Stomach (tissue), 4 donors: ENCODE data around the gene REXO4.

Experiments used
- CTCF ChIP-seq, 7 experiments: fragments of 450-650 bp in 4 of 7; fragments of 200-600 bp in 3 of 7; sonication (generic) in 3 of 7; IDR thresholded peaks; one replicate each; pipeline ENCODE4 v1.5.1; 2016 to 2019; ENCODE audit warnings: antibody characterized with exemption in 7 of 7, control low read depth in 2 of 7, mild to moderate bottlenecking in 1 of 7
- POLR2A ChIP-seq, 4 donors: fragments of 450-650 bp; IDR thresholded peaks; one replicate each; pipeline ENCODE4 v1.6.1; 2016; ENCODE audit warnings: antibody characterized with exemption in 4 of 4, control low read depth in 2 of 4, mild to moderate bottlenecking in 1 of 4, moderate library complexity in 1 of 4
- POLR2AphosphoS5 ChIP-seq, 3 donors: sonication (generic); formaldehyde crosslinking; IDR thresholded peaks; one replicate each; pipeline ENCODE4 v1.6.1; 2016; ENCODE audit warnings: antibody characterized with exemption in 3 of 3

- no peak for TF ChIP-seq POLR2AphosphoS5 (IDR thresholded peaks at IDR 0.05)
- TF ChIP-seq CTCF (IDR thresholded peaks at IDR 0.05), result no peak
- no peak for TF ChIP-seq POLR2A (IDR thresholded peaks at IDR 0.05)
These were observed 12.4 kb upstream of the REXO4 start for GRCh38 chr9:133430244-133430643.
